NCI-H748 (cell line): ENCODE results near the gene REEP5.
"Not testable (repeated sequence)": the region's sequence is repeated elsewhere in the genome, so short reads cannot be mapped to it uniquely, and the experiment has no call there.

Experiments used
- DNase-seq: peaks from one replicate; lab custom pipeline; 2025; ENCODE audit not compliant: unreplicated experiment; lab: John Stamatoyannopoulos, UW

REEP5 gene

GRCh38 chr5:112933651-112934365 is 11.8 kb upstream of the REEP5 start:
- DNase-seq, result no peak

- DNase-seq, result no peak
These were observed 11.1 kb upstream of the REEP5 start for GRCh38 chr5:112933105-112933504.

- DNase-seq, result no peak
These were observed 9.4 kb upstream of the REEP5 start for GRCh38 chr5:112931473-112931872.

GRCh38 chr5:112930082-112930344 is 8.0 kb upstream of the REEP5 start:
- no peak for DNase-seq

GRCh38 chr5:112929336-112930081 is 7.5 kb upstream of the REEP5 start:
- no peak for DNase-seq

- DNase-seq, result no peak
These were observed 2.0 kb upstream of the REEP5 start for GRCh38 chr5:112923988-112924387.

GRCh38 chr5:112923148-112923917 is 1.3 kb upstream of the REEP5 start:
- DNase-seq, result no peak

- peak; percentile 81 for DNase-seq
These were observed 798 bp downstream of the REEP5 start for GRCh38 chr5:112921026-112921832.

- DNase-seq, result no peak
These were observed 2.1 kb downstream of the REEP5 start for GRCh38 chr5:112919972-112920371.

- DNase-seq, result no peak
These were observed 3.3 kb downstream of the REEP5 start for GRCh38 chr5:112918679-112919078.

- no peak for DNase-seq
These were observed 3.9 kb downstream of the REEP5 start for GRCh38 chr5:112918136-112918535.

GRCh38 chr5:112917453-112917995 is 4.5 kb downstream of the REEP5 start:
- DNase-seq, result no peak

GRCh38 chr5:112915831-112916230 is 6.2 kb downstream of the REEP5 start:
- DNase-seq, result no peak

- DNase-seq, result no peak
These were observed 7.4 kb downstream of the REEP5 start for GRCh38 chr5:112914584-112914983.

GRCh38 chr5:112910529-112910928 is 11.5 kb downstream of the REEP5 start:
- DNase-seq, result no peak

GRCh38 chr5:112908854-112909253 is 13.2 kb downstream of the REEP5 start:
- no peak for DNase-seq

- no peak for DNase-seq
These were observed 14.8 kb downstream of the REEP5 start for GRCh38 chr5:112907166-112907631.

- DNase-seq, result no peak
These were observed 15.4 kb downstream of the REEP5 start for GRCh38 chr5:112906637-112907036.

- DNase-seq, result not testable (repeated sequence)
These were observed 17.0 kb downstream of the REEP5 start for GRCh38 chr5:112904996-112905395.

- DNase-seq, result no peak
These were observed 19.5 kb downstream of the REEP5 start for GRCh38 chr5:112902561-112902960.

GRCh38 chr5:112895682-112896081 is 26.3 kb downstream of the REEP5 start:
- no peak for DNase-seq
